ENCODE measurements around the gene REV3L.
"Not testable (repeated sequence)": the region's sequence is repeated elsewhere in the genome, so short reads cannot be mapped to it uniquely, and the experiment has no call there.

The REV3L gene

GRCh38 chr6:111339294-111339693 lies 143.7 kb downstream of the REV3L start:
- no peak for DNase-seq
- in situ Hi-C loops (cut with HindIII; ENCODE audit: low pct_ligation_motif_present, low sequenced_read_pairs): no loop called here
- H3K27ac ChIP-seq: no peak overlapping the region
- no peak overlapping the region for H3K4me3 ChIP-seq (ENCODE audit: low read depth, low read length)
- no peak for TF ChIP-seq CTCF (IDR thresholded peaks at IDR 0.05; ENCODE audit: low read depth, low read length, missing control alignments)
- no peaks in the 10 kb centered on the region for H3K27me3 ChIP-seq (replicated peaks)
- H3K36me3 ChIP-seq (replicated peaks): no peaks in the 10 kb centered on the region

DNA sequence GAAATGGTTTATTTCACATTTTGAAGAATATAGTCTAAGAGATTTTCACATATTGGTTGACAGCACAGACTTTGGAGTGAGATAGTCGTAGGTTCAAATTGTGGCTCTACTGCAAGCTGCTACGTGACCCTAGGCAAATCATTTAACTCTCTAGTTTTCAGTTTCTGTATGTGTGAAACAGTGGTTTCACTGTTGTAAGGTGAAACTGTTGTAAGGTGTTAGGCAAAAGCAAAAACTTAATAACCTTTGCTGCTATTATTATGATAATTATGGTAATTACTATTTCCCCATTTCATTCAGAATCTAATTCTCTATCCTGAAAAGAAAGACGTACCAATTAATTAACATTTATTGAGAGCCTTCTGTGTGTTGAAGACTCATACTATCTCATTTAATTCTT lies 144.2 kb downstream of the REV3L start:
- no peak for TF ChIP-seq CTCF (IDR thresholded peaks at IDR 0.05; ENCODE audit: low read depth, low read length, missing control alignments)
- Histone ChIP-seq H3K4me3 (ENCODE audit: low read depth, low read length) (no peak overlapping the region), H3K27me3 (replicated peaks) (no peaks in the 10 kb centered on the region), H3K27ac (no peak overlapping the region), H3K36me3 (replicated peaks) (no peaks in the 10 kb centered on the region)
- DNase-seq: no peak
- in situ Hi-C loops (cut with HindIII; ENCODE audit: low pct_ligation_motif_present, low sequenced_read_pairs): no loop called here

DNA sequence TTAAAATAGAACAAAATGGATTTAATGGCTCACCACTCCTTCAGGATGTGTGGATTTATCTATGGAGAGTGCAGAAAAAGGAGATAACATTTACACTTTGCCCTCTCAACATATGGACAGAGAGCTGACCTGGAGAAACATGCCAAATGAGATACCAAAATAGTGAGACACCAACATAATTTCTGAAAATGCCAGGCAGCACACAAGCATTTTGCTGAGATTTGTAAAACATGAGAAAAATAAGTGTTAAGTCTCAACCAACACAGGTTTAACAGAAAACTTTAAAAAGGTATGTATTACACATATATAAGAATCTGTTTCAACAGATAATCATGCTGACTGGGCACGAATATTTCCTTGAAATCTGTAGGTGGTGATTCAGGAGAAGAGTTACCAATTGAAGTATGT lies 145.2 kb downstream of the REV3L start:
- no peak for TF ChIP-seq CTCF (IDR thresholded peaks at IDR 0.05; ENCODE audit: low read depth, low read length, missing control alignments)
- H3K36me3 ChIP-seq (replicated peaks): no peaks in the 10 kb centered on the region
- H3K4me3 ChIP-seq (ENCODE audit: low read depth, low read length): no peak overlapping the region
- in situ Hi-C loops (cut with HindIII; ENCODE audit: low pct_ligation_motif_present, low sequenced_read_pairs): no loop called here
- no peak for DNase-seq
- no peak overlapping the region for H3K27ac ChIP-seq
- no peaks in the 10 kb centered on the region for H3K27me3 ChIP-seq (replicated peaks)

DNA sequence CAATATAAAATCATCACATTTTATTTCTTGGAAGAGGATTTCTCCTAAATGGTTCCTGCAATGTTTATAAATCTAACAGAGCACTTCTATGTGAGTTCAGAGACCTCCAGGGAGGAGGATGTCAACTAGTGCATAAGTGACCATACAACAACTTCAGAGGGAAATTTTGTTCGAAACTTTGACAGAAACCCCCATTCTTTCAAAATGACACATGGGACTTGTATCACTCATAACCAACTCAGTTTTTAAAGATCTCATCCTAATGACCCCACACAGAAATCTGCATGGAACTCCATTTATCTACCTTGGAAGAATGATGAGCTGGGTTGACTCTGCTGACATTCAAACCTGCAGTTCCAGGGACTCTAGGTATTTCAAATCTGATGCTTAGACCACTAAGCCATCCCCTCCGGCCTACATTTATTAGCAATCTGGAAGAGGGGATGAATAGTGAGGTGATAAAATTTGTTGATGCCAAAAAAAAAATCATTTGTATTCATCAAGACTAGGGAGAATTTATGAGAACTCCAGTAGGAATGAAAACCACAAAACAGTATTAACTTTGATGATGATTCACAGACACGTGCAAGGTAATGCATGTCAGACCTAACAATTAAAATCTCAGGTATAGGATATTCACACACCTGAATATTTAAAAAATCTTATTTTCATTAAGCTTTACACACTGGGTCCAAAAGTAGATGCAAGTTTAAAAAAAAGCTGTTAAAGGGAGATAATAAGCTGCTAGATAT lies 153.0 kb downstream of the REV3L start:
- H3K27ac ChIP-seq: no peak overlapping the region
- no peak overlapping the region for H3K4me3 ChIP-seq (ENCODE audit: low read depth, low read length)
- no peak for TF ChIP-seq CTCF (IDR thresholded peaks at IDR 0.05; ENCODE audit: low read depth, low read length, missing control alignments)
- in situ Hi-C loops (cut with HindIII; ENCODE audit: low pct_ligation_motif_present, low sequenced_read_pairs): no loop called here
- no peaks in the 10 kb centered on the region for H3K27me3 ChIP-seq (replicated peaks)
- peaks cover 5% of the 10 kb centered on the region for H3K36me3 ChIP-seq (replicated peaks)
- no peak for DNase-seq

DNA sequence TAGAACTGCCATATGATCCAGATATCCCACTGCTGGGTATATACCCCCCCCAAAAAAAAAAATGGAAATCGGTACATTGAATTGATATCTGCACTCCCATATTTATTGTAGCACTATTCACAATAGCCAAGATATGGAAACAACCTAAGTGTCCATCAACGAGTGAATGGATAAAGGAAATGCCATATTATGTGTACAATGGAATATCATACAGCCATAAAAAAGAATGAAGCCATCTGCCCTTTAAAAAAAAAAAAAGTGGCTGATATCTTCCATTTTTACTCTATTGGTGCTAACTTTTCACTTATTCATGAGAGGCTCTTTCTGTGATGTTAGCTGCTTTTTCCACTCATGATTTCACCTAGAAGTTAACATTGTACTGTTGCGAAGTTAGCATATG lies 156.5 kb downstream of the REV3L start:
- H3K27me3 ChIP-seq (replicated peaks): no peaks in the 10 kb centered on the region
- H3K4me3 ChIP-seq (ENCODE audit: low read depth, low read length): no peak overlapping the region
- in situ Hi-C loops (cut with HindIII; ENCODE audit: low pct_ligation_motif_present, low sequenced_read_pairs): no loop called here
- peaks cover 5% of the 10 kb centered on the region for H3K36me3 ChIP-seq (replicated peaks)
- no peak overlapping the region for H3K27ac ChIP-seq
- no peak for TF ChIP-seq CTCF (IDR thresholded peaks at IDR 0.05; ENCODE audit: low read depth, low read length, missing control alignments)
- no peak for DNase-seq

- in situ Hi-C loops (cut with HindIII; ENCODE audit: low pct_ligation_motif_present, low sequenced_read_pairs): no loop called here
- no peak for TF ChIP-seq CTCF (IDR thresholded peaks at IDR 0.05; ENCODE audit: low read depth, low read length, missing control alignments)
- DNase-seq: no peak
- Histone ChIP-seq H3K27me3 (replicated peaks) (no peaks in the 10 kb centered on the region), H3K4me3 (ENCODE audit: low read depth, low read length) (no peak overlapping the region), H3K27ac (no peak overlapping the region), H3K36me3 (replicated peaks) (no peaks in the 10 kb centered on the region)
These were observed 160.9 kb downstream of the REV3L start for GRCh38 chr6:111322145-111322544.

GRCh38 chr6:111307950-111308349 lies 175.1 kb downstream of the REV3L start:
- H3K36me3 ChIP-seq (replicated peaks); DNase-seq; H3K27ac ChIP-seq; H3K4me3 ChIP-seq (ENCODE audit: low read depth, low read length); H3K27me3 ChIP-seq (replicated peaks); in situ Hi-C loops (cut with HindIII; ENCODE audit: low pct_ligation_motif_present, low sequenced_read_pairs): not testable (repeated sequence)
